Testis (tissue), 2 donors: Measurements from ENCODE around the gene PELI1.

ENCODE experiments used
- CTCF ChIP-seq, 3 experiments: fragments of 450-650 bp in 2 of 3; fragments of 200-600 bp in 1 of 3; sonication (generic) in 1 of 3; IDR thresholded peaks; one replicate each; pipeline ENCODE4 v1.5.1; 2016 to 2019; ENCODE audit warnings: antibody characterized with exemption in 3 of 3, mild to moderate bottlenecking in 2 of 3, moderate library complexity in 1 of 3
- POLR2A ChIP-seq: fragments of 450-650 bp; IDR thresholded peaks from one replicate; pipeline ENCODE4 v1.6.1; 2017; ENCODE audit warnings: antibody characterized with exemption, mild to moderate bottlenecking, moderate library complexity

- TF ChIP-seq CTCF (IDR thresholded peaks at IDR 0.05) (no peak), POLR2A (no peak)
Measured at GRCh38 chr2:64186699-64187605, 42.7 kb upstream of the PELI1 start.
